HFF-Myc (cell line): ENCODE results near the gene NUP85.
"Not testable (repeated sequence)": the region's sequence is repeated elsewhere in the genome, so short reads cannot be mapped to it uniquely, and the experiment has no call there.

Source experiments
- DNase-seq: peaks from one replicate; pipeline ENCODE4 v3.0.0-alpha.2; 2011; ENCODE audit warnings: low read depth; ENCODE audit errors: extremely low read depth
- H3K4me3 ChIP-seq: replicated peaks from 2 replicates; pipeline ENCODE4 v1.5.1; 2011; ENCODE audit warnings: low read depth, mild to moderate bottlenecking, control low read depth, low read length
- CTCF ChIP-seq: IDR thresholded peaks from 2 replicates; pipeline ENCODE4 v1.5.1; 2012; ENCODE audit warnings: mild to moderate bottlenecking, low read depth, low read length, control low read depth; ENCODE audit errors: missing control alignments

NUP85 gene

GRCh38 chr17:75272848-75273184, 67.3 kb downstream of the NUP85 start:
- no peak for DNase-seq
- no peak overlapping the region for H3K4me3 ChIP-seq
- no peak for TF ChIP-seq CTCF

GRCh38 chr17:75273977-75274708, 68.7 kb downstream of the NUP85 start:
- TF ChIP-seq CTCF: no peak
- H3K4me3 ChIP-seq: no peak overlapping the region
- DNase-seq: no peak

- DNase-seq: peak; percentile 50
- H3K4me3 ChIP-seq: no peak overlapping the region
- TF ChIP-seq CTCF: no peak
Measured at GRCh38 chr17:75277664-75278071, 72.2 kb downstream of the NUP85 start.

- H3K4me3 ChIP-seq, DNase-seq: not testable (repeated sequence)
Measured at GRCh38 chr17:75280189-75280588, 74.7 kb downstream of the NUP85 start.

- no peak overlapping the region for H3K4me3 ChIP-seq
- TF ChIP-seq CTCF: no peak
- DNase-seq: no peak
Measured at GRCh38 chr17:75285123-75285522, 79.6 kb downstream of the NUP85 start.
